NCI-H1092 (cell line): Measurements from ENCODE around the gene OR10H2.
"Not testable (repeated sequence)": the region's sequence is repeated elsewhere in the genome, so short reads cannot be mapped to it uniquely, and the experiment has no call there.

Experiments
- DNase-seq: peaks from one replicate; lab custom pipeline; 2025; lab: John Stamatoyannopoulos, UW

The OR10H2 gene

DNA sequence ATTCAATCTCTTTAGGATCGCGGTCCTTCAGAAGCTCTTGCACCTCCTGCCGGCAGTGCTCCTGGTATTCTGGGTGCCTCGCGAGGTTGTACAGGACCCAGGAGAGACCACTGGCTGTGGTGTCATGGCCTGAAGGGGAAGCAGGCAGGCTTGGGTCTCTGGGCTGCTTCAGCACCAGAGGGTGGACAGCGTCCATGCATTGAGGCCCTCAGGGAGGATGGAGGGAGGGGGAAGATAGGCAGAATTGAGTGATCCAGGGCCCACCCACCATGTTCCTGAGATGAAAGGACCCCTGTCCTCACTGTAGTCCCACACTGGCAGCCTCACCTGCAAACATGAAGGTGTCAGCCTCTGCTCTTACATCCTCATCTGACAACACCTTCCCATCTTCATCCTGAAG, 41.8 kb downstream of the OR10H2 start:
- no peak for DNase-seq

DNA sequence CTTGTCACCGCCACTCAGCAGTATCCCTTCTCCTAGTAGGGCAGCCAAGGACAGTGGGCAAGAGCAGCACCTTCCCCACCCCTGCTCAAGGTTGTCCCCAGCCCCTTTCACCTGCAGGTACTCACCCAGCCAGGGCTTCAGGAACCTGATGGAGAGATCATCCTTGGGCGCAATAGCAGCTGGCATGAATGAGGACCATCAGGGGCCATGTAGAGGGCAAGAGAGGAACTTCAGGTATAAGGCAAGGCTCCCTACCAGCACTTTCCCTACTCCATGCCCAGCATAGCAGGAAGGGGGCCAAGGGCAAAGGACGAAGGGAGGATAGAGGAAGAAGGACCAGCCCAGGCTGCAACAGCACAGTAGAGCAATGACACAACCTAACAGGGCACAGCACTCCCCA, 46.3 kb downstream of the OR10H2 start:
- DNase-seq = not testable (repeated sequence)

DNA sequence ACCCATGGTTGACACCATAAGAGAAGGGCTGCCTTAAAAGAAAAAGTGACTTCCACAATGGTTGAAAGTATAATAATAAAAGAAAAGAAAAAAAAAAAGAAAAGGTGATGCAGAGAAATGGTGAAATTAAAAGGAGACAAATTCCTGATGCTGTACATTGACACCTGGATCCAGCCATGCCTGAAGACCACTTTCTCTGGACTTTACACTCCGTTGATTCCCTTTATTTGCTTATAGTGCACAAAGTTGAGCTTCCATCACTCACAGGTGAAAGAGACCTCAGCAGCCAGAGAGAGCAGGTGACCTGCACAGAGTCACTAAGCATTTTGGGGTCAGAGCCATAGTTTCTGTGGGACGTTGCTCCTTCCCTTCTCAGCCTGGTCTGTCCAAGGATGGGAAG, 47.4 kb downstream of the OR10H2 start:
- no peak for DNase-seq

DNA sequence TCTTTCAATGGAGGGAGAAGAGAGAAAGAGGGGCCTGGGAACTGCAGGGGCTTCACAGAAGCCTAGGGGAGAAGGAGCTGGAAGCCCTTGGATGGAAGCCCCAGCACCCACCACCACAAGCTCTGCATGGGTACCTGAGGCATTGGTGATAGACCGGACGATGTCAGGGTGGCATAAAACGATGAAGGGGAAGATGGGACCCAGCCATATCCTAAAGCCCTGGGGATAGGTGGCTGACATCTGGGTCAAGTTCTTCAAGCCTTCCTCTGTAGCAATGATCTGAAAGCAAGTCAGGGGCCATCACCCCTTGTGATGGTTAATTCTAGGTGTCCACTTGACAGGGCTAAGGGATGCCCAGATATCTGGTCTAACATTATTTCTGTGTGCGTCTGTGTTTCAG, 48.4 kb downstream of the OR10H2 start:
- DNase-seq = no peak

DNA sequence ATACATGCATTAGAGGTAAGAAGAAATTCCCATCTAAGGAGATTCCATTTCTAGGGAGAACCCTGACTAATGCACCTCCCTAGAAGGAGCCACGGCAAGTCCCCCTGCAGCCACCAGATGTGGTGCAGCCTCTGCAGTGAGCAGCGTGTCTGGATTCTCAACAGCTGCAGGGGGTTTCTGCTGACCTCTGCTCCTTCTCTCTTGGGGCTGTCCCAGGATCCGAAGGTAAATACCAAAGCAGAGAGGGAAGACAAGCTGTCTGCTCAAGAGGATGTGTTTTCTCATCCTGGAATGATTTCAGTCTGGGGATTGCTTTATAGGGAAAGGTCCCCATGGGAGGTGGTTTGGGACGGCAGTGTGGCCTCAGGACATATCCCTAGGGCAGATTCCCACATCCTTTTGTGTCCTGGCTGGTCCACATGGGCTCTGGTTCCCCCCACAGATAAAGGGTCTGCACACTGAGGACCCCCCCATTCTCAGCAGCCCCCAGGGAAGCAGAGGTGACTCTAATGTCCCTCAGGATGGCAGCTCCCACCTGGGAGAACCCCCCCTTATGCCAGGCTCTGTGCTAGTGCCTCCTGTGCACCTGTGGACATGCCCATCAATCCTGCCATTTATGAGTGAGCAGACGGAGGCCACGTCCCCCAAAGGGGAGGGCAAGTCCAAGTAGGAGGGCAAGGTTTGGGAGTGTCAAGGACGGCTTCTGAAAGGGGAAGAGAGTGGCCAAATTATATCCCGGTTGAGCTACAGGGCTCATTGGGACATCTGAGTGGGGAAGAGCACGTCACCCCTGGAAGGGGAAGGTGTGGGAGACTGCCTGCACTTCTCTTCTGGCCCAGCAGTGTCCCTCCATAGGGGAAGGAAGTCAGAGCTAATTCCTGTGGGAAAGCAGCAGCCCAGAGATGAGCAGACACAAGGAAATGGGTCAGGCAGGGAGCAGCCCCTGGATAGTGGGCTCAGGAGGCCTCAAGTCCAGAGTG, 49.5 kb downstream of the OR10H2 start:
- no peak for DNase-seq
